PFSK-1 (cell line): Measurements from ENCODE around the gene BAG5.

Source experiments
- FOXP2 ChIP-seq: optimal IDR thresholded peaks from 2 replicates; pipeline ENCODE3; 2011; ENCODE audit warnings: borderline replicate concordance, control low read depth, inconsistent platforms; ENCODE audit not compliant: insufficient read depth; ENCODE audit errors: extremely low read length, extremely low read depth
- POLR2AphosphoS5 ChIP-seq: IDR thresholded peaks from 2 replicates; pipeline ENCODE4 v1.6.1; 2012; ENCODE audit warnings: low read depth, mild to moderate bottlenecking, control low read depth, low read length, moderate library complexity
- SIN3A ChIP-seq: IDR thresholded peaks from 2 replicates; pipeline ENCODE4 v1.6.1; 2012; ENCODE audit warnings: mild to moderate bottlenecking, low read length, moderate library complexity, borderline replicate concordance; ENCODE audit not compliant: insufficient read depth
- TAF1 ChIP-seq: IDR thresholded peaks from 2 replicates; pipeline ENCODE4 v1.6.1; 2012; ENCODE audit warnings: low read length, control low read depth, borderline replicate concordance; ENCODE audit not compliant: insufficient read depth
- TF ChIP-seq, protein P1 (sequence below), 2 experiments: IDR thresholded peaks; 2 replicates each; pipeline versions ENCODE4 v1.6.1 to v1.8.0; 2011 to 2012; ENCODE audit warnings: low read depth in 2 of 2, low read length in 2 of 2, control low read depth in 1 of 2, inconsistent platforms in 1 of 2, mild to moderate bottlenecking in 1 of 2, moderate library complexity in 1 of 2; ENCODE audit not compliant: insufficient read depth in 1 of 2

BAG5 gene

DNA sequence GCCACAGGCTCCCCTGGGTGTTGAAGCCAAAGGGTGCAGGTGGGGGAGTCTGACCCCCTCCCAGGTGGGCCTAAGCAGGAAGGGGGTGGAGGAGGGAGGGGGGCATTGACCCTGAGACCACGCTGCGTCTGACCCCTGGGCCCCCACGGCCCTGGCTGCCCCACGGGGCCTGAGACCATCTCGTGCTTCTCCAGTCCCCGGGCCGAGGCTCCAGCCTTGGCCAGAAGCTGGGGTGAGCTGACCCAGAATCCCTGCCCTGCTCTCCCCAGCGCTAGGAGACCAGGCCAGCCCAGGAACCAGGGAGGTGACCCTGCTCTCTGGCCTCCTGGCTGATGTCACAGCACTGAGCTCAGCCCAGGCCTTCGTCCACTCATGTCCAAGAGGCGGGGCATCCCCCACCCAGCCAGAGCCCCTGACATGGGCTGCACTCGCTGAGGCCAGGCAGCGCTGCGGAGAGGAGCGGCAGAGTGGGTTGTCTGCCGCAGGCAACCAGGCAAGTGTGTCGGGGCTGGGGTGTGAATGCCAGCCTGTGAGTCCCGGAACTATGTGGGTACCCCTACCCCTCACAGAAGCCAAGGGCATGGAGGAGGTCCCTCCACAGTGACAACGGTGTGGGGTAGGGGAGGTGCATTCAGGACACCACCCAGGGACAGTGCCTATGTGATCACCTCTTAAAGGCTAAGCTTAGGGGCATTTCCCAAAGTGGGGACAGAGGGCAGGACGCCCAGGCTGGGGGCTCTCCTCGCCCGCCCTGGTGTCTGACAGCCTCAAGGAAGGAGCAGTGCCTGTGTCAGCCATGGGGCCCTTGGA lies 27.2 kb downstream of the BAG5 start:
- TF ChIP-seq SIN3A: no peak
- TF ChIP-seq TAF1: no peak
- no peak for TF ChIP-seq POLR2AphosphoS5
- TF ChIP-seq, protein P1, sequence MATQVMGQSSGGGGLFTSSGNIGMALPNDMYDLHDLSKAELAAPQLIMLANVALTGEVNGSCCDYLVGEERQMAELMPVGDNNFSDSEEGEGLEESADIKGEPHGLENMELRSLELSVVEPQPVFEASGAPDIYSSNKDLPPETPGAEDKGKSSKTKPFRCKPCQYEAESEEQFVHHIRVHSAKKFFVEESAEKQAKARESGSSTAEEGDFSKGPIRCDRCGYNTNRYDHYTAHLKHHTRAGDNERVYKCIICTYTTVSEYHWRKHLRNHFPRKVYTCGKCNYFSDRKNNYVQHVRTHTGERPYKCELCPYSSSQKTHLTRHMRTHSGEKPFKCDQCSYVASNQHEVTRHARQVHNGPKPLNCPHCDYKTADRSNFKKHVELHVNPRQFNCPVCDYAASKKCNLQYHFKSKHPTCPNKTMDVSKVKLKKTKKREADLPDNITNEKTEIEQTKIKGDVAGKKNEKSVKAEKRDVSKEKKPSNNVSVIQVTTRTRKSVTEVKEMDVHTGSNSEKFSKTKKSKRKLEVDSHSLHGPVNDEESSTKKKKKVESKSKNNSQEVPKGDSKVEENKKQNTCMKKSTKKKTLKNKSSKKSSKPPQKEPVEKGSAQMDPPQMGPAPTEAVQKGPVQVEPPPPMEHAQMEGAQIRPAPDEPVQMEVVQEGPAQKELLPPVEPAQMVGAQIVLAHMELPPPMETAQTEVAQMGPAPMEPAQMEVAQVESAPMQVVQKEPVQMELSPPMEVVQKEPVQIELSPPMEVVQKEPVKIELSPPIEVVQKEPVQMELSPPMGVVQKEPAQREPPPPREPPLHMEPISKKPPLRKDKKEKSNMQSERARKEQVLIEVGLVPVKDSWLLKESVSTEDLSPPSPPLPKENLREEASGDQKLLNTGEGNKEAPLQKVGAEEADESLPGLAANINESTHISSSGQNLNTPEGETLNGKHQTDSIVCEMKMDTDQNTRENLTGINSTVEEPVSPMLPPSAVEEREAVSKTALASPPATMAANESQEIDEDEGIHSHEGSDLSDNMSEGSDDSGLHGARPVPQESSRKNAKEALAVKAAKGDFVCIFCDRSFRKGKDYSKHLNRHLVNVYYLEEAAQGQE (IDR thresholded peaks at IDR 0.05; ENCODE audit: insufficient read depth in 1 of 2, low read depth in 2 of 2, low read length in 2 of 2): no peak
- TF ChIP-seq FOXP2: no peak

DNA sequence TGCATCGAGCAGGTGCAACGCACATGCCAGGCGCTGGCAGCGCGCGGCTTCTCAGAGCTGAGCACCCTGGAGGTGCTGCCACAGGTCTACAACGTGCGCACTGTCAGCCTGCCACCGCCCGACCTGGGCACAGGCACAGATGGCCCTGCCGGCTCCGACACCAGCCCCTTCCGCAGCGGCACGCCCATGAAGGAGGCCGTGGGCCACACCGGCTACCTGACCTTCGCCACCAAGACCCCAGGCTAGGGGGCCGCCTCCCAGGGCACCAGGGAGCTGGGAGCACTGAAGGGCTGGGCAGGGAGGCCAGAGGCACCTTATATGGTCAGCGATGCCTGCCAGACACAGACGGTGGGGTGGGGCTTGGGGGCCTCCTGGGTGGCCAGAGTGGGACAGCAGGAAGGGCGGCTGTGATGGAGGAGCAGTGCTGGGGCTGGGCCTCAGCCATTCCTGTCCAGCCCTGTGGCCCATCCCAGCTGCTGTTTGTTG lies 27.8 kb downstream of the BAG5 start:
- TF ChIP-seq SIN3A (no peak), TAF1 (no peak), FOXP2 (no peak), POLR2AphosphoS5 (no peak)
- TF ChIP-seq, protein P1 (IDR thresholded peaks at IDR 0.05; ENCODE audit: insufficient read depth in 1 of 2, low read depth in 2 of 2, low read length in 2 of 2): no peak

DNA sequence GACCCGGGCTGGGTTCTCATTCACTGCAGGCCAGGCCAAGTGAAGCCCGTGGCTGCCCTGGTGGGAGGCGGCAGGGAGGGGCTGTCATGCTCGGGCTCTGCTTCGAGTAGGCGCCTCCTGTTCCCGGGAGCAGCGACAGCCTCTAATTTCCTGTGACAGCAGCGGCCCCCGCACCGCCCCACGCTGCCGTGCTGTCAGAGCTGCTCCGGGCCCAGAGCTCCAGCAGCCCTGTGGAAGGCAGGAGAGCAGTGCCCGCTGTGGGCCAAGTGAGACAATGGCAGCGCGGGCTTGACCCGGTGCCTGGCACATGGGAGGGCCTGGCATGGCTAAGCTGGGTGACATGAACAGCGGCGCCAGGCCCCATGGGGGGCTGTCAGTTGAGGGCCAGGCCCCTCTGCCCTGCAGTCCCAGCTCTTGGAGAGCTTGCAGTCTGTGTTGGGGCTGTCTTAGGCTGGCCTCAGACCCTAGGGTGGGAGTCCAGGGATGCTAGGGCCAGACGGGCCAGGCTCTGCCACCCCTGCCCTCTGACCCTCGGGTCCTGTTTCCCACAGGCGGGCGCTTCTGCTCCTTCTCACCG lies 28.4 kb downstream of the BAG5 start:
- TF ChIP-seq SIN3A (no peak), POLR2AphosphoS5 (no peak), TAF1 (no peak), FOXP2 (no peak)
- TF ChIP-seq, protein P1 (IDR thresholded peaks at IDR 0.05; ENCODE audit: insufficient read depth in 1 of 2, low read depth in 2 of 2, low read length in 2 of 2): no peak

DNA sequence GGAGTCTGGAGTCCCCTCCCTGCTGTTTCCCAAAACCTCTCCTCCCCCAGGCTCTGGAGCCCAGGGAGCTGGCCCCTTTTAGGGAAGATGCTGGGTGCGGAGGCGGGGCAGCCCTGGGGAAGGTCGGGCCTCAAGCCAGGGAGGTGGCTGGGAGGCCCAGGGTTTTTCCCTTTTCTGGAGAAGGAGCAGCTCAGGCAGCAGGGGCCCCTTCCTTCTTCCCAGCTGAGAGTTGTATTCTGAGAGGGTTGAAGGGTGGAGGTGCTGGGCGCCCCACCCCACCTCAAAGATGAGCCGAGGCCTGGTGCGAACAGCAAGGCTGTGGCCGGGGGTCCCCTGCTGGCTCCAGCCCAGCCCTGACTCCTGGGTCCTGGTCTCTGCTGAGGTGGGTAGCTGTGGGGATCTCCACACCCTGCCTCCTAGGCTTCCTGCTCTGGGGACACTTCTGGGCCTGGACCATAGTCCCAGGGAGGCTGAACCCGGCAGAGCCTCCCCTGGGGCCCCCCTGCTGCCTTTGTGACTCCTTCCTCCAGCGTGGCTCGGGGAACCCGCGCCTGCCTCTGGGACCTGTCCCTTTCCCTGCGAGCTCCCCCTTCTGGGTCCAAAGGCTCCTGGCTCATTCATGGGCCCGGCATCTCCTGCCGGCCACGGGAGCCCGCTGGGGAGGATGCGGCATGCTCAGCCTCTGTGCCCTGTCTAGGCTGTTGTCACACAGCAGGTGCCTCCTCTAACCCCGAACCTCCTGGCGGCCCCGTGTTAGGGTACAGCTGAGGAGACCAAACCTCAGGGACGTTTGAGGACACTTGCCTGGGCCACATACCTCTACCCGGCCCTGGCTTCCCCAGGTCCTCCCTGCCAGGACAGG lies 29.1 kb downstream of the BAG5 start:
- TF ChIP-seq, protein P1 (IDR thresholded peaks at IDR 0.05; ENCODE audit: insufficient read depth in 1 of 2, low read depth in 2 of 2, low read length in 2 of 2): no peak
- no peak for TF ChIP-seq TAF1
- TF ChIP-seq FOXP2: no peak
